HG02798 (cell line): ENCODE results near the gene SIPA1L3.
A peak's percentile ranks its signal among the peaks of the same experiment; 100 is the strongest.

Experiments
- ATAC-seq: cut with Tn5 transposase; IDR thresholded peaks from one replicate; pipeline ENCODE4 v1.9.1; 2021; ENCODE audit warnings: mild to moderate bottlenecking; ENCODE audit not compliant: unreplicated experiment, poor library complexity

The SIPA1L3 gene

DNA sequence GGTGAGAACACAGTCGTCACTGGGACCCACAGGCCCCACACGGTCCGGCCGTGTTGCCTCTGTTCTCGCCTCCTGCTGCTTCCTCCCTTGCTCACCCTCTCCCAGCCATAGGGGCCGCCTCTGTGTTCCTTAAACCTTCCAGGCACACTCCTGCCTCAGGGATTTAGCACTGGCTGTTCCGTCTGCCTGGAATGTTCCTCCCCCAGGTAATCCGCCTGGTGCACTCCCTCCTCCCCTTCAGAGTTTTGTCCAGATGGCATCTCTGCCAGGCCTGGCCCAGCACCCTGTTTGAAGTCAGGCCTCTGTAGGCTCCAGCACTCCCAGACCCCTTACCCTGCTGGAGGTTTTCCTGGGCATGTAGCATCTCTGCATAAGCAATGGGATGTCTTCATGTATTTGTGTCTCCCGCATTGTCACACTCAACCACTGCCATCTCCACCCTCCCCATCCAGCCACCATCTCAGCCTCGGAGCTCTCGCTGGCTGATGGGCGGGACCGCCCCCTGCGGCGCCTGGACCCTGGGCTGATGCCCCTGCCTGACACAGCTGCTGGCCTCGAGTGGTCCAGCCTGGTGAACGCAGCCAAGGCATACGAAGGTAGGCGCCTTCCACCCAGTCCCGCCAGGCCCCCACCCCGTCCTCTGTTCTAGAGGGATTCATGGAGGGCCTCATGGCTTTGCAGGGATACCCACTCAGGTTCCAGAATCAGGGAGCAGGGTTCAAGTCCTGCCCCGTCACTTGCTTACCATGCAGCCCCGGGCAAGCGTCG is 291.1 kb downstream of the SIPA1L3 start:
- ATAC-seq: no peak

DNA sequence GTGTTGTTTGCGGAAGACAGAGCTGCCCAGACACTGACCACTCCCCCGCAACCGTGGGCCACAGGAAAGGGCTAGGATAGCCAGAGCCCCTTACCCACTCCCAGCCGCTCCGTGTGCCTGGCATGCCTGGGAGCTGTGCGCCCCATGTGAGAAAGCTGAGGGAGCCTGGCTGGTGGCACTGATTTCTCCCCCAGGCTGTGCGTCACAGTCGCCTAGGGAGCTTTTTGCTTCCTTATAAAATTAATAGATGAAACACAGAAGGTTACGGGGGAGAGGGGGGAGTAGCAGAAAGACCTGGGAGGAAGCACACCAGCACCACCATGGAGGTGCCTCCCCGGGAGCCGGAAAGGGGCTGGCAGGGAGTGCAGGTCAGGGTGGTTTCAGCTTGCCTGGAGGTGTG is 292.3 kb downstream of the SIPA1L3 start:
- no peak for ATAC-seq

DNA sequence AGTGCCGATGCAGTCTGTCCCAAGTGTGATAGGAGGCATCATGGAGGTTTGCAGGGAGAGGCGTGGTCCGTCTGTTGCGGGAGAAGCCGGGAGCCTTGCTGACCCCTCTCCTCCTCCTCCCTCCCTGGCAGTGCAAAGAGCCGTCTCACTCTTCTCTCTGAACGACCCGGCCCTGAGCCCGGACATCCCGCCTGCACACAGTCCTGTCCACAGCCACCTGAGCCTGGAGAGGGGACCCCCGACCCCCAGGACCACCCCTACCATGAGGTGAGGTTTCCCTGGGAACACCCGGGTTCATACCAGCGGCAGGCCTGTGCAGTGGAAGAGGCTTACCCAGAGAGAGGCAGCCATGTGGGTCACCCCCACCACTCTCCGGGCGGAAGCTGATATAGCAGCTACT is 294.7 kb downstream of the SIPA1L3 start:
- ATAC-seq: no peak

DNA sequence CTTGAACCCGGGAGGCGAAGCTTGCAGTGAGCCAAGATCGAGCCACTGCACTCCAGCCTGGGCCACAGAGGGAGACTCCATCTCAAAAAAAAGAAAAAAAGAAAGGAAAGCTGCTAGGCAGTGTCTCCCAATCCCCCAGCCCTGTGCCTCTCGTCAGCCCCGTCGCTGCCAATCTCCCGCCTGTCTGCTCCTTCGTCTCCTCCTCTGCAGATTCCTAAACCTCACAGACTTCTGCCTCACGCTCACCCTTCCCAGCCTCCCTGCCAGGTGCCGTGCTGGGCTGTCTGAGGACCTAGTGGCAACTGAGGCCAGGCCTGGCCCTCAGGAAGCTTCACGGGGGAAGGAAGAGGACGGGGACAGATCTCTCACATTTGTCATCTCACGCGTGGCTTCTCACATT is 295.5 kb downstream of the SIPA1L3 start:
- ATAC-seq: no peak

DNA sequence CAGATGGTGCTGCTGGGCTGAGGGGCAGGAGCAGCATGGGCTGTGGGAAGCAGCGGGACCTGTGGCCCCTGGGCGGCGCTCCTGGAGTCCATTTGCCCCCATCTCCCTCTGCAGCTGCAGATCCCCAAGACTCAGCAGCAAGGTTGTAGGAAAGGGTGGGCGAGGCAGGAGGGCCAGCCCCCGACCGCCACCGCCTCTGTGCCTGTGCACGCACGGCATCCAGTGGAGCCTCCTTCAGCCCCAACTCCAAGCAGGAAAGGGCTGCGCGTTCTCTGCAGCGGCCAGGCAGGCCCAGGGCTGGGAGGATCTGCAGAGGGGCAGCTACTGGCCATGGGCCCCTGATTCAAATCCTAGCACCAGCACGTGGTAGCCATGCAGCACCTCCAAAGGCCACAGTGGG is 296.2 kb downstream of the SIPA1L3 start:
- ATAC-seq: no peak

DNA sequence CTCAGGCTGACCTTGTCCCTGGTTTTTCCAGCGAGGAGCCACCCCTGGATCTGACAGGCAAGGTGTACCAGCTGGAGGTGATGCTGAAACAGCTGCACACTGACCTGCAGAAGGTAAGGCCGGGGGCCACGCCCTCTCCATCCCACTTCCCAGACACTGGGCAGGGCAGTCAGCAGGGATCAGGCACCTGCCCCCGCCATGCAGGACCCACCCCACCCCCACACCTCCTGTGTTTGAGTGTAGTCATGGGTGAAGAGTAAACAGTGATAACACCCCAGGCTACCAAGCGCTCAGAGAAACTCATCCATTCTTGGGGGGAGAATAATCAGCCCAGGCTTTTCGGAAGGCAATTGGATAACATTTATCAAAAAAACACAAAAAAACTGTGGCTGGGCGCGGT is 297.1 kb downstream of the SIPA1L3 start:
- ATAC-seq: no peak

DNA sequence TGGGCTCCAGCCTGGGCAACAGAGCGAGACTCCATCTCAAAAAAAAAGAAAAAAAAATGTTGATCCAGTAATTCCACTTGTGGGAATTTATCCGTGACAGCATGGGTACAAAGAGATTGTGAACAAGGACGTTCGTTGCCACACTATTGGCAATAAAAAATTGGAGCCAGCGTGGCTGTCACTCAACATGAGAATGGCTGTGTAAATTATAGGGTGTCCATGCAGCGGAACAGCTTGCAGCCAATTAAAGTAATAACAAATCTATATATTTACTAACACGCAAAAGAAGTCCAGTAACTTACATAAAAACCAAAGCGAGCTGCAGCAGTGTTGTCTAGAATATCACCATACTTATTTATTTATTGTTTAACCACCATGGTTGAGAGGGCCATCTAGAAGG is 297.7 kb downstream of the SIPA1L3 start:
- ATAC-seq: no peak

DNA sequence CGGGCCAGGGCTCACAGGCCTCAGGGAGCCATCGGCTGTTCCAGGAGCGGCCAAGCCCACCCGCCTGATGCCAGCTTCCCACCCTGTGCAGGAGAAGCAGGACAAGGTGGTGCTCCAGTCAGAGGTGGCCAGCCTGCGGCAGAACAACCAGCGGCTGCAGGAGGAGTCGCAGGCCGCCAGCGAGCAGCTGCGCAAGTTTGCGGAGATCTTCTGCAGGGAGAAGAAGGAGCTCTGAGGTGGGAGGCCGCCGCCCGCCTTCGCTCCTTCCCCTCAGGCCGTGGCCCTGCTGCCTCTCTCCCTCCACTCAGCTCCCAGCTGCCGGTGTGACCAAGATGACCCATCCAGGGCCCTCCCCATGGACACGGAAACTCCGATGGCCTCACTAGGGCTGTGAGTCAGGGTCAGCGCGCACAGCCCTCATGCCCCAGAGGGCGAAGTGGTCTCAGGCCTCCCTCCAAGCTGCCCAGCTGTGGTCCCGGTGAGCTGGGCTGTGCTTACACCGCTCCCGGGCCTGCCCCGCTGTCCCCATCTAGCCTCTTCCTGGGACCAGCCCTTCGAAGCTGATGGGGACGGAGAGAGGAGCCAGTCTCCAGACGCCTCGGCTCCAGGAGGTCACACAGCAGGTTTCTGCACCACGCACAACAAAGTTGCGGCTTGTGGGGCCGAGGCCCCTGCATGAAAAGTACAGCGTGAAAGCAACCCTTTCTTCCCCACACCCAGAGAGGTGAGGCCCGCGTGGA is 299.2 kb downstream of the SIPA1L3 start:
- ATAC-seq: no peak

DNA sequence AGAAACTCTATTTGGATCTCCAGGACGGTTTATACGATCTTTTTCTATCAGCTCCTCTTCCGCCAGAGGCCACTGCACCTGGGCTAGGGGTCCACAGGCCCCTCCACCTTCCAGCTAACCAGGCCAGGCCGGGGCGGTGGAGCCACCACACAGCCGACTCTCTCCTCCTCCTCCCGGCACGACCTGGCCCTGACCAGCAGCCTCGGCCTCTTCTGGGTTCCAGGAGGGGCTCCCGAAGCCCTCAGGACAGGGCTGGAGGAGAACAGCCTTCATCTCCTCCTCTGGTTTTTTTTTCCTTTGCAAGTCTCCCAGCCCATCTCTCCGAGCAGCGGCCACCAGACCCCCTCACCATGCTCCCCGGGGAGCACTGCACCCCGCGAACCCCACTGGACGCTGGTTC is 299.9 kb downstream of the SIPA1L3 start:
- ATAC-seq: no peak

DNA sequence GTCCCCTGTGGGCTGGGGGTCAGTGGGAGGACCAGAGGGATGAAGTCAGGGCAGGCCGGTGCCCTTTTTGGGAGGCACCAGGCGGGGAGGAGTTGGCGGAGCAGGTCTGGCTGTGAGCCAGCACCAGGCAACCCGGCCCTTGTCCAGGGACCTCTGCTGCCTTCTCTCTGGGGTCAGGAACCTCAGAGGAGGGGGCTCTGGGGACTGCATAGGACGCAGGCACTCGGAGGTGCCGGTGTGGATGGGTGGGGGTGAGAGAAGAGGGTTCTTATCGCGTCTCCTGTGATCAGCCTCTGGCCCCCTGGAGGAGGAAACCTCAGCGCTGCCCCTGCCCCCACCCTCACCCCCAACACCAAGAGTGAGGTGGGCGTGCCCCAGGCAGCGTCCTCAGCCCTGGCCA is 300.5 kb downstream of the SIPA1L3 start:
- no peak for ATAC-seq

DNA sequence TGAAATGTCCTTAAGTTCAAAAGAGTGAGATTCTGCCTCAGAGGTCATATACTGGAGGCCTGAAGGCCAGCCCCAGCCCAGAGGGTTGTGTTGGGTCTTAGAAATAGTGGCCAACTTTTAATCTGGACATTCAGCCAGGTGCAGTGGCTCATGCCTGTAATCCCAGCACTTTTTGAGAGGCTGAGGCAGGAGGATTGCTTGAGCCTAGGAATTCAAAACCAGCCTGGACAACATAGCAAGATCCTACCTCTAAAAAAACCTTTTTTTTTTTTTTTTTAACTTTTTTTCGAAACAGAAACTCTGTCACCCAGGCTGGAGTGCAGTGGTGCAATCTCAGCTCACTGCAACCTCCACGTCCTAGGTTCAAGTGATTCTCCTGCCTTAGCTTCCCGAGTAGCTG is 301.6 kb downstream of the SIPA1L3 start:
- ATAC-seq: no peak

DNA sequence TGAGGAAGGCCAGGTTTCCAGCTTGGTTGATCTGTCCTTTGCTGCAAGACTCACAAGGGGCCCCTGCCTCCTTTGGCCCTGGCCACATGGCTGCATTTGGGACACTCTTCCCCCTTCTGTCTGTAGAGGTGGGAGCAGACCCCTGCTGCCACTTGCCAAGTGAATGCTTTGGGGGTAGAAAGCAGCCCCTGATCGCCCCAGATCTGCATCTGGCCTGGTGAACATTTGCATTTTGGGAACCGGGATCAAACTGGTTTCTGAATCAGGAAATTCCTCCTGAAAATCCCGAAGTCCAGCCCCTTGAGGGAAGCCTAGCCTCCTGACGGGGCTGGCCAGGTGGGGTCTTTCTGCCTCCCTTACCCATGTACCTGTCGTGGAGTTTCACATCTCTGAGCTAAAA is 302.1 kb downstream of the SIPA1L3 start:
- no peak for ATAC-seq

DNA sequence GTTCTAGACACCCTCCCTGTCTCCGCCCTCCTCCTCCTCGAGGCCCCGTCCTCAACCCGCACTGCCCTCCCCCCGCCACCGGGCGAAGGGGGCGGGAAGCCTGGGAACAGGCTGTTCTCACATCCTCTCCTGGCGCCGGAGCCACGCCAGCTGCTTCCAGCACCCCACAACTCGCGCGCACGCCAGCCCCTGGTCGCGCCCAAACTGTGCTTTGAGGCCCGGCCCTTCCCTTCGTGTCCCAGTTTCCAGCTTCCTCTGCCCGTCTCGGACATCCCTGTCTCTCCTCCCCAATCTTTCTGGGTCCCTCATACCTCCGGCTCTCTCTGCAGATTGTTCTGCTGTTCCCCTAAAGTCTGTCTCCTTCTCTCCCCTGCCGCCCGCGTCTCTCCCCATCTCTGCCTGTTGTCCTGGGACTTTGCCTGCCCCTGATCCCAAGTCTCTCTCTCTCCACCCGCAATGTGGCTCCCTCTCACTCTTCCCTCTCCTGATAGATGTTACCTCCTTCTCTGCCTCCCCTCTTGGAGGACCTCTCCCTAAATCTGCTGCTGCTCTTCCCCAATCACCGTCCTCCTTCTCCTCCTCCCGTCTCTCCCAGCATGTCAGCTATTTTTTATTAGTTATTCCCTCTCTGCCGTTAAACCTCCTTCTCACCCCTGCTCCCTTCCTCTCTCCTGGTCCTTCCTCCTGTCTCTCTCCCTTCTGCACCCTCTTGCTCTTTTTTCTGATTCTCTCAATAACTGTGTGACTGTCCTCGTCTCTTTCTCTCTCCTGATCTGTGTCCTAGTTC is 302.9 kb downstream of the SIPA1L3 start:
- no peak for ATAC-seq

DNA sequence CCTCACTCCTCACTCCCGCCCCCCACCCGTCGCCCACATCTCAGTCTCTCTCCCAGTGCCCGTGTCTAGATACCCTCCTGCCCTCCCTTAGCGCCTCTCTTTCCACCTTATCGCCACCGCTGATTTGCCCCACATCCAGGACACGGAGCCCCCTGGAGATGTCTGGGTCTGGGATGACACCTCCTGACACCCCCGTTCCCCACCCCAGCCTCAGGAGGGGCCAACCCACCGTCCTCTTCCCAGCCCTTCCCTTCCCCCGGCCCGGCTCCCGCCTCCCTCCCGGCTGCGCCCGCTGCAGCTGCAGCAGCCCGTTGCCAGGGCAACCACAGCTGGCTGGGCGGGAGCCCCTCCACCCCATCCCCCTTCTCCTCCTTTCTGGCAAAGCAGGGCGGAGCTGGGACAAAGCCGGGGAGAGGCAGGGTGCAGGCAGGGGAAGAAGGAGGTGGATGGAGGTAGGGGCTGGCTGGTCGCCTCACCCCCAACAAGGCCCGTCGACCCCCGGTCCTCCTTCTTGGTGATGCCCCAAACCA is 303.5 kb downstream of the SIPA1L3 start:
- no peak for ATAC-seq

DNA sequence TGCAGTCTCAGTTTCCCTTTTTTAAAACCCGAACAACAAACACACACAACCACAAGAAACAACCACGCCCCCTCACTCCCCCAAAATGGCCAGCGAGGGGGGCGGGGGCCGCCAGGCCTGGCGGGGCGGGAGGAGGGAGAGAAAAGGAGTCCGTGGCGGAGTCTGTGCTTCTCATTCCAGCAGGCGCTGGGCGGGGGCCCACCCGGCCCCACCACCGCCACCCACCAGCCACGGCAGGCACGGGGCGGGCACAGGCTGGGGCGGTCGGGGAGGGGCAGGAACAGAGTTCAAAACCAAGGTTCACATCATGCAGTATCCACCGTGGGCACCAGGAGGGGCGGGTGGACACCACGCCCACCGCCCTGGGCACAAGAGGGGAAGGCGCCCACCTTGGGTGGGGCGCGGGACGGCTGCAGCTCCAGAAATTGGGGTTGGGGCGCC is 304.2 kb downstream of the SIPA1L3 start:
- ATAC-seq: no peak

DNA sequence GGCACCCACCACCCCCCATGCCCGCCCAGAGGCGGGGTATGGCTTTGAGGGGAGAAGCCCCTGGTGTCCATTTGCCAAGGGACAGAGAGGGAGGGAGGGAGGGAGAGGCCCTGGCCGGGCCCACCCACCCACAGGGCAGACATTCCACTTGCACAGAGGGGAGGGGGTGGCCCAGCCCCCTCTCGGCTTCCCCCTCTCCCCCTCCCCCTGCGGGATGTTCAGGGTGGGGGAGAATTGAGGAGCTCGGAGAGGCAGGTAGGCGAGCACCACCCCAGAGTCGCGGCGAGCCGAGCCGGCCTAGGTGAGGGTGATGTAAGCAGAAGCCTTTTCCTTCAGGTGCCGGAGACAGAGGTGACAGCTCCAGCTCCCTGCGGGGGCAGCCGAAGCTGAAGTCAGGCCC is 304.8 kb downstream of the SIPA1L3 start:
- no peak for ATAC-seq

DNA sequence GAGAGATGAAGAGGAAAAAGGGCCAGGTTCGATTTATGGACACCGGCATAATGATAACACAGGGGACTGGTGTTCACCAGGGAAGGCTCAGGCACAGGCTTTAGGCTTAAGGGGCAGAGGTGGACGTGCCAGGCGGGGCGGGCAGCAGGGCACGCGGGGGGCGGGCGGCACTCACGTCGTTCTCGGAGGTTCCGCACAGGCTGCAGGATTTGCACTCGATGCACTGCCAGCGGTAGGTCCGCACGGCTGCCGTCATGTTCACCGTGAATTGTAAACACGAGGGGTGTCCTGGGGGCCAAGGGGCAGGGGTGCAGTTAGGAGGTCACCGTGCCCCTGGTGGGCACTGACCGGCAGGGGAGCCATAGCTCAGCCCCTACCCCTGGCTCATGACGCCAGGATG is 306.5 kb downstream of the SIPA1L3 start:
- ATAC-seq: no peak

DNA sequence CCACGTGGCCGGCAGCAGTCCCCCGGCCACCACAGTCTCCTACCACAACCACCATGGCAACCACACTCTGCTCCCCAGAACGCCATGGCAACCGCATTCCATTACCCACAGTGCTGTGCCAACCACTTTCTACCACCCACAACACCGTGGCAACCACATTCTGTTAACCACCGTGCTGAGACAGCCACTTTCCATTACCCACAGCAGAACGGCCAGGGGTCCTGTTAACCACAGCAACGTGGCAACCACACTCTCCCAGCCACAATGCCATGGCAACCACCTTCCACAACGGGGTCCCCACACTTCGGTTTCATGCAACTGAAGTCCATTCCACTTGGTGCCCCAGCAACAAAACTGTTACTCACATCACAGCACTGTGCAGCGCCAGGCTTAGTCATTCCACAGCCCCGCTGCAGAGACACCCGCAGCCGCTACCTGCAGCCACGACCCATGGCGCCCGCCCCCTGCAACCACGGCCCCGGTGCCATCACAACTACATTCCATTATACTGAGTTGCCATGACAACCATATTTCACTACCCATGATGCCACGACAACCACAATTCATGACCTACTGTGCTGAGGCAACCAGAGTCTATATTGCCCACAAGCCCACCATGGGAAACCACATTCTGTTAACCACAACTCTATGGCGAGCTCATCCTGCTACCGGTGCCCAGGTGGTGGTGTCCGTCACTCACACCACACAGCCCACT is 307.1 kb downstream of the SIPA1L3 start:
- peak; percentile 33 for ATAC-seq

DNA sequence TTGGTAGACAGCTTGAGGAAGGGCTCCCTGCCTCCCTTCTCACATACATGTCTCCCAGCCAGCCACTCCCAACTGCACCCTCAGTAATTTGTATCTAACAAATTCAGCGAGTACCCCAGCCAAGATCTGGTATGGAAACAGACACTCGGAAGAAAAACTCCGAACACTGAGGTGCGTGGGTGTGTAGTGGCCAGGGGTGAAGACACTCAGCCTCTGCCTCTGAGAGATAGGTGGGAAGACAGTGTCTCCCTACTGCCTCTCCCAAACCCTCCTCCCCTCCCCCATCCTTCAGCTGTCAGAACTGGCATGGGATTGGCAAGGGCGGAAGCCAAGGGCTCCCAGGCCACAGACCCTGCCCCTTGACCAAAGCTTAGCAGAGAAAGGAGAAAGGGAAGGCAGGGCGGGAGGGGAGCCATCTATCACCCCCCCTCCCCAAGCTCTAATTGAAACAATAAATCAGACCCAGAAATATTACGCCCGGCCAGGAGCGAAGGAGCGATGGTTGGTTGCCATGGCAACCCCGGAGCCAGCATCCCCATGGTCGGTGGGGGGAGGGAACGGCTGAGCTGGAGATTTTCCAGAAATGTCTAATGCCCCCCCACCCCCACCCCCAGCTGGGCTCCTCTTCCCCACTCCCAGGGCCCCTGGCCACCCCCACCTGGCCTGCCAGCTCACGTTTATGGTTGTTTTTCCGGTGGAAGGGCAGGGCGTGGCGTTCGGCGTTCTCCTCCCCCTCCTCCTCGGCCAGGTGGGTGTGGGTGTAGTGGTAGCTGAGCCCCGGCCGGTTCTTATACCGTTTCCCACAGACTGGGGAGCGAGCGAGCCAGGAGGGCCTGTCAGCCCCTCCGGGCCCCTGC is 310.0 kb downstream of the SIPA1L3 start:
- no peak for ATAC-seq
